ENCODE measurements around the gene MGST2.

The MGST2 gene

DNA sequence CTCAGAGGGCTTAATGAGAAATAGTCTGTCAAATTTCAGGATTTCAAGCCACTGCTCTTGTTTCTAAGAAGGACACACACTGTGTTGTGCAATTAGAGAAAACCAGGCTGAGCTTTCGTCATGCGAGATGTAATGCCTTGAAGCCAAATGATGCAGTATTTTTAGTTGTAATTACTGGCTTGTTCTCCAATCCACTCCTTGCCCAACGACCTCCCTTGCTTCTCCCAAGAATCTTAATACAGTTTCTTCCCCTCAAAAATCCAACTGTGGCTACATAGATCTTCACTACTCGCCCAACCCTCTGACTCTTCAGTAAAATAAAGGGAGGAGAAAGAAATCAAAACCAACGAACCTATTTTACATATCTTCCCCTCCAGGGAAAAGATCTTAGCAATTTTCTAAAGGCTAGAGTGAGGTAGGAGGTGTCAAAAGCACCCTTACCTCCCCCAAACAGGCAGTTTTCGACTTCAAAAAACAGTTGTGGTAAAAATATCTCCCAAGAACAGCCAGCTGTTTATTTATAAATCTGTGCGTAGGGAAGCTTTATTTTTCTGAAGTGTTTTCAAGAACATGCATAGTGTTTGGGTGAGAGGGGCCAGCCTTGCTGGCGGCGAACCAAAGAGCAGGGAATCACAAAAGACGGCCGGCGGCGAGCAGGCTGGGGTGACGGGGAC is 68.7 kb downstream of the MGST2 start (continued):
- TF ChIP-seq ZC3H10 (CRISPR knock-in tag; IDR thresholded peaks at IDR 0.05): no peak
- TF ChIP-seq, protein P1, sequence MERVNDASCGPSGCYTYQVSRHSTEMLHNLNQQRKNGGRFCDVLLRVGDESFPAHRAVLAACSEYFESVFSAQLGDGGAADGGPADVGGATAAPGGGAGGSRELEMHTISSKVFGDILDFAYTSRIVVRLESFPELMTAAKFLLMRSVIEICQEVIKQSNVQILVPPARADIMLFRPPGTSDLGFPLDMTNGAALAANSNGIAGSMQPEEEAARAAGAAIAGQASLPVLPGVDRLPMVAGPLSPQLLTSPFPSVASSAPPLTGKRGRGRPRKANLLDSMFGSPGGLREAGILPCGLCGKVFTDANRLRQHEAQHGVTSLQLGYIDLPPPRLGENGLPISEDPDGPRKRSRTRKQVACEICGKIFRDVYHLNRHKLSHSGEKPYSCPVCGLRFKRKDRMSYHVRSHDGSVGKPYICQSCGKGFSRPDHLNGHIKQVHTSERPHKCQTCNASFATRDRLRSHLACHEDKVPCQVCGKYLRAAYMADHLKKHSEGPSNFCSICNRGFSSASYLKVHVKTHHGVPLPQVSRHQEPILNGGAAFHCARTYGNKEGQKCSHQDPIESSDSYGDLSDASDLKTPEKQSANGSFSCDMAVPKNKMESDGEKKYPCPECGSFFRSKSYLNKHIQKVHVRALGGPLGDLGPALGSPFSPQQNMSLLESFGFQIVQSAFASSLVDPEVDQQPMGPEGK (CRISPR knock-in tag; IDR thresholded peaks at IDR 0.05; ENCODE audit: borderline replicate concordance): no peak

DNA sequence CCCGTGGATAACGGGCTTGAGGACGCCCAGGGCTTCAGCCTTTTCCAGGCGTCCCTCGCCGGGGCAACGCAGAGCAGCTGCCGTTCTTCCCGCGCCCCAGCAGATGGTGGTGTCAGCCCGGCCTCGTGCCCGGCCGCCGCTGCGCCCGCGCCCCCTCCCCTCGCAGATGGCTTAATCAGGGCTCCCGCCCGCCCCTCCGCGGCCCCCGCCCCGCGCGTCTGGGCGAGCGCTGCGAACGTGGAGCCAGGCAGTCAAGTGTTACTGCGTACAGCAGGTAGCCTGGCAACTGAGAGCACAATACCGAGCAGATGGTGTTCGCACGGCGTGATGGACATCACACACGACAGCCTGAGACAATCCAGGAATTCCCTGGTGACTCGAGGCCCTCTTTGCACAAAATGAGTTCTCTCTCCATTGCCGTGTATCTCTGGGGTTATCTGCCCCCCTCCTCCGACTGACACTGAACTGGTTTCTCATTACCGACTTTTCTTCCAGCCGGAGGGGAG is 69.3 kb downstream of the MGST2 start:
- ATAC-seq: peak; percentile 95
- TF ChIP-seq BACH2 (CRISPR knock-in tag; IDR thresholded peaks at IDR 0.05; ENCODE audit: borderline replicate concordance) (no peak), ZC3H10 (CRISPR knock-in tag; IDR thresholded peaks at IDR 0.05) (no peak), ESRRG (CRISPR knock-in tag; IDR thresholded peaks at IDR 0.05) (no peak), GLIS3 (CRISPR knock-in tag; IDR thresholded peaks at IDR 0.05) (no peak), ZNF565 (CRISPR knock-in tag; conservative IDR thresholded peaks at IDR 0.05; ENCODE audit: low read depth) (no peak), PPARA (CRISPR knock-in tag; IDR thresholded peaks at IDR 0.05; ENCODE audit: borderline replicate concordance) (no peak), TCF4 (CRISPR knock-in tag; IDR thresholded peaks at IDR 0.05; ENCODE audit: borderline replicate concordance) (peak; percentile 87), ZNF70 (CRISPR knock-in tag; IDR thresholded peaks at IDR 0.05) (no peak), OSR1 (CRISPR knock-in tag; IDR thresholded peaks at IDR 0.05) (no peak), CSDC2 (CRISPR knock-in tag; IDR thresholded peaks at IDR 0.05) (no peak), ISL1 (CRISPR knock-in tag; IDR thresholded peaks at IDR 0.05) (peak; percentile 51; the same call in 1 of the 2 replicates), ARNTL (CRISPR knock-in tag; IDR thresholded peaks at IDR 0.05; ENCODE audit: borderline replicate concordance, low read depth) (no peak), ZNF8 (CRISPR knock-in tag; IDR thresholded peaks at IDR 0.05) (no peak)
- TF ChIP-seq, protein P2, sequence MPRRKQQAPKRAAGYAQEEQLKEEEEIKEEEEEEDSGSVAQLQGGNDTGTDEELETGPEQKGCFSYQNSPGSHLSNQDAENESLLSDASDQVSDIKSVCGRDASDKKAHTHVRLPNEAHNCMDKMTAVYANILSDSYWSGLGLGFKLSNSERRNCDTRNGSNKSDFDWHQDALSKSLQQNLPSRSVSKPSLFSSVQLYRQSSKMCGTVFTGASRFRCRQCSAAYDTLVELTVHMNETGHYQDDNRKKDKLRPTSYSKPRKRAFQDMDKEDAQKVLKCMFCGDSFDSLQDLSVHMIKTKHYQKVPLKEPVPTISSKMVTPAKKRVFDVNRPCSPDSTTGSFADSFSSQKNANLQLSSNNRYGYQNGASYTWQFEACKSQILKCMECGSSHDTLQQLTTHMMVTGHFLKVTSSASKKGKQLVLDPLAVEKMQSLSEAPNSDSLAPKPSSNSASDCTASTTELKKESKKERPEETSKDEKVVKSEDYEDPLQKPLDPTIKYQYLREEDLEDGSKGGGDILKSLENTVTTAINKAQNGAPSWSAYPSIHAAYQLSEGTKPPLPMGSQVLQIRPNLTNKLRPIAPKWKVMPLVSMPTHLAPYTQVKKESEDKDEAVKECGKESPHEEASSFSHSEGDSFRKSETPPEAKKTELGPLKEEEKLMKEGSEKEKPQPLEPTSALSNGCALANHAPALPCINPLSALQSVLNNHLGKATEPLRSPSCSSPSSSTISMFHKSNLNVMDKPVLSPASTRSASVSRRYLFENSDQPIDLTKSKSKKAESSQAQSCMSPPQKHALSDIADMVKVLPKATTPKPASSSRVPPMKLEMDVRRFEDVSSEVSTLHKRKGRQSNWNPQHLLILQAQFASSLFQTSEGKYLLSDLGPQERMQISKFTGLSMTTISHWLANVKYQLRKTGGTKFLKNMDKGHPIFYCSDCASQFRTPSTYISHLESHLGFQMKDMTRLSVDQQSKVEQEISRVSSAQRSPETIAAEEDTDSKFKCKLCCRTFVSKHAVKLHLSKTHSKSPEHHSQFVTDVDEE (CRISPR knock-in tag; IDR thresholded peaks at IDR 0.05): peak; percentile 92; the same call in 1 of the 2 replicates
- TF ChIP-seq, protein P3, sequence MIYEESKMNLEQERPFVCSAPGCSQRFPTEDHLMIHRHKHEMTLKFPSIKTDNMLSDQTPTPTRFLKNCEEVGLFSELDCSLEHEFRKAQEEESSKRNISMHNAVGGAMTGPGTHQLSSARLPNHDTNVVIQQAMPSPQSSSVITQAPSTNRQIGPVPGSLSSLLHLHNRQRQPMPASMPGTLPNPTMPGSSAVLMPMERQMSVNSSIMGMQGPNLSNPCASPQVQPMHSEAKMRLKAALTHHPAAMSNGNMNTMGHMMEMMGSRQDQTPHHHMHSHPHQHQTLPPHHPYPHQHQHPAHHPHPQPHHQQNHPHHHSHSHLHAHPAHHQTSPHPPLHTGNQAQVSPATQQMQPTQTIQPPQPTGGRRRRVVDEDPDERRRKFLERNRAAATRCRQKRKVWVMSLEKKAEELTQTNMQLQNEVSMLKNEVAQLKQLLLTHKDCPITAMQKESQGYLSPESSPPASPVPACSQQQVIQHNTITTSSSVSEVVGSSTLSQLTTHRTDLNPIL (CRISPR knock-in tag; IDR thresholded peaks at IDR 0.05; ENCODE audit: low read depth): no peak
- TF ChIP-seq, protein P4, sequence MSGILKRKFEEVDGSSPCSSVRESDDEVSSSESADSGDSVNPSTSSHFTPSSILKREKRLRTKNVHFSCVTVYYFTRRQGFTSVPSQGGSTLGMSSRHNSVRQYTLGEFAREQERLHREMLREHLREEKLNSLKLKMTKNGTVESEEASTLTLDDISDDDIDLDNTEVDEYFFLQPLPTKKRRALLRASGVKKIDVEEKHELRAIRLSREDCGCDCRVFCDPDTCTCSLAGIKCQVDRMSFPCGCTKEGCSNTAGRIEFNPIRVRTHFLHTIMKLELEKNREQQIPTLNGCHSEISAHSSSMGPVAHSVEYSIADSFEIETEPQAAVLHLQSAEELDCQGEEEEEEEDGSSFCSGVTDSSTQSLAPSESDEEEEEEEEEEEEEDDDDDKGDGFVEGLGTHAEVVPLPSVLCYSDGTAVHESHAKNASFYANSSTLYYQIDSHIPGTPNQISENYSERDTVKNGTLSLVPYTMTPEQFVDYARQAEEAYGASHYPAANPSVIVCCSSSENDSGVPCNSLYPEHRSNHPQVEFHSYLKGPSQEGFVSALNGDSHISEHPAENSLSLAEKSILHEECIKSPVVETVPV (CRISPR knock-in tag; IDR thresholded peaks at IDR 0.05): no peak
- TF ChIP-seq, protein P1 (CRISPR knock-in tag; IDR thresholded peaks at IDR 0.05; ENCODE audit: borderline replicate concordance): 0 out of 2 replicates have a peak, but pooled peaks have one; percentile 56

DNA sequence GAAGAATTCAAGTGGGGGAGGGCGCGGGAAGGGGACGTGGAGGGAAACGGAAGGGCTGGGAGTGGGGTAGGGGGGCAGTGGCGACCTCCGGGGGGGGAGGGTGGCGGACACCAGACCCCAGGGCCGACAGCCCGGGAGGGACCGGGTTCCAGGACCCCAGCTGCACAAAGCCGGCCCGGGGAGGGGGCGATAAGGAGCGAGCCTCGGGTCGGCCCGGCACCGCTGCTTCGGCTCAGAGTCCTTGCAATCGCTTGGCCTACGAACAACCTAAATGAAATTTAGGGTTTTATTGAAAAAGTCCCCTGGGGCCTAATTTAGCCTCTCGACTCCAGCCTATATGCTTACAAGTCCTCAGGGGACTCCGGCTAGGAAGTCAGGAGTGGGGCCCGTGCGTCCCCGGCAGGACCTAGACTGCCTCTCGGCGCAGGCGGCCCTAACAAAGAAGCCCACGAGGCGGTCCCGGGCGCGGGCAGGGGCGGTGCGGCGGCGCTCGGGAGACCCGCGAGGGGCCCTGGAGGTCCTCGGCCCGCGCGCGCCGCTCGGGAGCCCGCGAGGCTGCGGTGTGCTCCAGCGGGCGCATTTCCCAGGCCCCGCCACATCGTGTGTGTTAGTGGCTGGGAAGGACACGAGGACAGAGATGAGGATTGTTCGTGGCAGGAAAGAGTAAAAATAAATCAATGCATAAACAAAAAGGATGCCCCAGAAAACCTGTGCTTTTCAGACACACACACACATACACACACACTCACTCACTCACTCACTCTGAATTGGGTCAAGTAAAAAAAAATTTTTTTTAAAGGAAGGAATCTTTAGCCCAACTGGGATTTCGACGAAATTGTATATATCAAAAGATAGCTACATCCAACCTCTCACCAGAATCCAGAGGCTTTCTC is 70.0 kb downstream of the MGST2 start:
- TF ChIP-seq ZC3H10 (CRISPR knock-in tag; IDR thresholded peaks at IDR 0.05): no peak
- TF ChIP-seq GLIS3 (CRISPR knock-in tag; IDR thresholded peaks at IDR 0.05): no peak
- TF ChIP-seq, protein P2 (CRISPR knock-in tag; IDR thresholded peaks at IDR 0.05): no peak
- TF ChIP-seq SNAI2 (CRISPR knock-in tag; IDR thresholded peaks at IDR 0.05): no peak
- TF ChIP-seq ZNF565 (CRISPR knock-in tag; conservative IDR thresholded peaks at IDR 0.05; ENCODE audit: low read depth): no peak
- ATAC-seq: peak; percentile 10; the same call in 2 of the 3 replicates

All from SK-N-SH treated with all-trans-retinoic acid at 6 μM for 48 hours (cell line).